HuH-7.5 (cell line): ENCODE results near the gene OPCML.

Experiments
- DNase-seq: peaks from one replicate; pipeline ENCODE4 v3.0.0; 2011; ENCODE audit warnings: low spot score

Gene OPCML

DNA sequence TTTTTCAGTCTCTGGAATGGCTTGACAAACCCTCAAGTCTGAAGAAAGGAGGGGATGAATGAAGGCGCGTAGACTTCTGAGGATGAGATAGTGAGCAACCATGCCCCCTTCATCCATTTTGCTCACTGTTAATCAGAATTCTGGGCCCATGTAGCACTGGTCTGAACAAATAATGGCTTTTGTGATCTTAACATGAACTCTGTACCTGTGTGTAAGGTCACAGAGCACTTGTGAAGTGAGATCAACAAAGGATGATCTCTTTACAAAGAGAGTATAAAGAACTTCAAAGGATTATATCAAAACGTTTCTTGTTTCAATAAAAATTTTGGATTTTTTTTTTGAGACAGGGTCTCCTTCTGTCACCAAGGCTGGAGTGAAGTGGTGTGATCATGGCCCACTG lies 976.7 kb downstream of the OPCML start:
- DNase-seq = no peak

- no peak for DNase-seq
These were observed 981.3 kb downstream of the OPCML start for GRCh38 chr11:132551016-132551415.

DNA sequence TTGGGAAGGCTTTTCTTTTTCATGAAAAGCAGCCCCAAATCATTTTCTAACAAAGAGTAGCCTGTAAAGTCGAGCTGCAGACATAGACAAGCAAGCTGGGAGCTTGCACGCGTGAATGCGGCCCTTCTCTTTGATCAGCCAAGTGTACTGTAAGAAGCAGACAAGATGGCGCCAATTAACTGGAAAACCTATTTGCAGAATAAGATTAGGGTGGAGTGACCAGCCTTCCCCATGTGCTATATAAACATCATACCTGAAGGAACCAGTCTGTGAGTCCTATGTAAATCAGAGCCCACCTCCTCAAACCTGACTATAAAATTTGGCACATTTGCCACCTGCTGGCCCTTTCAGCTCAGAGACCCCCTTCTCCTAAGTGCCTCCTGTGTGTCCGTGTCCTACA lies 982.7 kb downstream of the OPCML start:
- DNase-seq = no peak

DNA sequence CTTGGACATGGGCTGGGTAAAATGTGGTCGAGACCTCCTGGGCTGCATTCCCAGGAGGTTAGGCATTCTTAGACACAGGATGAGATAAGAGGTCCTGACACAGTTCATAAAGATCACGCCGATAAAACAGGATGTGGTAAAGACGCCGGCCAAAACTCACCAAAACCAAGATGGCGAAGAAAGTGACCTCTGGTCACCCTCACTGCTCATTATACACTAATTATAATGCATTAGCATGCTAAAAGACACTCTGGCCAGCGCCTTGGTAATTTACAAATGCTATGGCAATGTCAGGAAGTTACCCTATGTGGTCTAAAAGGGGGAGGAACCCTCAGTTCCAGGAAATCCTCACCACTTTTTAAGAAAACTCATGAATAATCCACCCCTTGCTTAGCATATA lies 983.3 kb downstream of the OPCML start:
- DNase-seq = no peak

DNA sequence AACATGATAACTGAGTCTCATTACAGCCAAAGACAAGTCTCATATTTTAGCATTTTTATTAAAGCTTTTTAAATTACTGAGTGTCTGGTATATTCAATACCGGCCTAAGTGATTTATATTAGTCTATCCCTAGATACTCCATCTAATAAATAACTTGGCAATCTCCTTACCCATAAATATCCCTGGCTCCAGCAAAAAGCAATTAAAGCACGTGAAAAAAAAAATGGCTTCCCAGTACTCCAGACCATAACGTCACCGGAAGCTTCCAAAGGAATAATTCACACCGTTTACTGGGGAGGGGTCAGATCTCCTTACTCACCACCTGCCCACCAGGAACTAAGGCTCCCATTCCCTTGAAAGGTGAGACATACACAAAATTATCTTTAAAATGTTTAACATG lies 988.3 kb downstream of the OPCML start:
- DNase-seq = no peak

DNA sequence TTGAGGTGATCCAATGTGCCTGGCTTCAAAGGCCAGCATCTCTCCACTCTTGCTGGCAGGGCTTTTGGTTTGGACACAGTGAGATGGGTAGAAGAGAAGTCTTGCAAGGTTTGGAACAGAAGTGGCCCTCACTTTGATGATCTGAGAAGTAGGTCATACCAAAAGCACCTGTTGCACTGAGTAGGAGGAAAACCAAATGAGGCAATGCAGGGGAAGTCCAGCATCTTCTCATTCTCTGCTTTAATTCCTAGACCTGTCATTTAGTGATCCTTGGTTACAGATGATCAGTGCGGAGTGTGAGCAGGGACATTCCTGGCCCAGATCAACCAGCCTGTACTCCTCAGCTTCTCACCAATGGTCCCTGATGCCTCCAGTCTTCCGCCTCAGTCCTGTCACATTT lies 990.5 kb downstream of the OPCML start:
- DNase-seq = no peak

- no peak for DNase-seq
These were observed 991.7 kb downstream of the OPCML start for GRCh38 chr11:132540581-132540980.

DNA sequence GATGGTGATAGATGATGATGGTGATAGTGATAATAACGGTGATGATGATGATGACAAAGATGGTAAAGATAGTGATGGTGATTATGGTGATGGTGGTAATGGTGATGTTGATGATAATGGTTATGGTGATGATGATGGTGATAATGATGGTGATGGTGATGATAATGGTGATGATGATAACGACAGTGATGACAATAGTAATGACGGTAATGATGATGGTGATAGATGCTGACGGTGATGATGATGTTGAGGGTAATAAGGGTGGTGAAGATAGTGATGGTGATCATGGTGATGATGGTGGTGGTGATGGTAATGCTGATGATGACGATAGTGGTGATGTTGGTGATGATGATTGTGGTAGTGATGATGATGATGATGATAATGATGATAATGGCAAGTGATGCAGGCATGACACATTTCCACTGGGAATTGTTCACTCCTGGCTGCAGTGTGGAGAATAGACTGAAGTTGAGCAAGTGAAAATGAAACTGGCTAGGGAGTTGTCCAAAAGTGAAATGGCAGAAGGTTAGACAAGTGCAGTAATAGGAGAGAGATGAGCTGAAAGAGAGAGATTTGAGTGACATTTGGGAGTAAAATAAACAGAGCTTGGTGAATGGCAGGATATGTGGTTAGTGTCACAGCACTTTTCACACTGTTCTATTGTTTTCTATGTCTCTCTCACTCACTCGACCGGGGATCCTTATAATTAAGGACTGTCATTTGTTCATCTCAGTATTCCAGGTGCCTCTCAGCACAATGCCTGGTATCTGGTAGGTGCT lies 992.5 kb downstream of the OPCML start:
- no peak for DNase-seq

GRCh38 chr11:132538642-132539041 lies 993.7 kb downstream of the OPCML start:
- no peak for DNase-seq

DNA sequence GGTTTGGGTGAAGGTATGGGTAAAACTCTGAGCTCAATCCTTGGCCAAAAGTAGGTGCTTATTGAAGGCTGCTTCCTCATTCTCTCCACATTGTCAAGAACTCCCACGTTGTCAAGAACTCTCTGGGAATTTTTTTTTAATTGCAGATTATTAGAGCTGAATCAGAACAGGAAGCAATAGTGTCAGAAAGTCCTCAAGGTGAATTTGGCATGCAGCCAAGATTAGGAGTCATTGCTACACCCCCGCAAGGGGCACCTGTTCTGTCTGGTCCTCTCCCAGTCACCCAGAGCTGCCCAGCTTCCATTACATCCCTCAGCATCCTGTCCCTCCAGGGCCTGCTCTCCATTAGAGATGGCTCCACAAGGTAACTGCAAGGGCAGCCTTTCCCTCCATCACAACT lies 996.5 kb downstream of the OPCML start:
- no peak for DNase-seq

- no peak for DNase-seq
These were observed 1000.4 kb downstream of the OPCML start for GRCh38 chr11:132531921-132532320.

DNA sequence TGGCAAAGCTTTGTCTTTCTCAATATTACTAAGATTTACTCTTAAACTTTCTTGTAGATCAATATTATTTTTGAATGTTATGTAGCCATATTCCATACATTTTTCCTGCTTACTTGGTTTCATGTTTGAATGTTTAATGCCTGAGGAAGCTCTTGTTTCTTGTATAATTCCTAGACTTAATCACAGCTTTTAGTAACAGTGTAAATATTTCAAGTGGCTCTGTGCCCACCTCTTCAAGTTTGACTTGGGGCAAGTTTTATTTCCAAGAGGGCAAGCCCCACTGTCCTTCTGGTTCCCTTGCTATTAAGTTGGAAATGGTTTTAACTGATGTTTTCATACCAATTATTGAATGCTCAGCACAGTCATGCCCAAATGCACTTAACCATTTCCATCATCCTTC lies 1004.1 kb downstream of the OPCML start:
- no peak for DNase-seq

DNA sequence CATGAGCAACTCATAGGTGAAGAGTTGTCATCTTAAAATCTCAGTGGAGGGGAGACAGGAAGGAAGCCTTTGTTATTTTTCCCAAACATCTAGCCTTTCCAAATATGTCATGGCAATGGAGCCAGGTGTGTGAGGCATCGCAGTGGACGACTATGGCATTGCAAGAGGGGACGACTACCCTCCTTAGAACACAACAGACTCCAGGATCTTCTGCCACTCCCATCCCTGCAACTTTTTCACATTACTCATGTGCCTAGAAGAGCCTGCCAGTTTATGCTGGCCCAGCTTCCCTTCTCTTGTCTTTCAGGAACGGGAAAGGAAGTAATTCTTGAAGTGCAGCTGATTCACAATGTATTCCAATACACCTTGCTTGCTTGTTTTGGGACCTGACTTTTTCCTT lies 1008.4 kb downstream of the OPCML start:
- no peak for DNase-seq

GRCh38 chr11:132520199-132520598 lies 1012.1 kb downstream of the OPCML start:
- DNase-seq = no peak

DNA sequence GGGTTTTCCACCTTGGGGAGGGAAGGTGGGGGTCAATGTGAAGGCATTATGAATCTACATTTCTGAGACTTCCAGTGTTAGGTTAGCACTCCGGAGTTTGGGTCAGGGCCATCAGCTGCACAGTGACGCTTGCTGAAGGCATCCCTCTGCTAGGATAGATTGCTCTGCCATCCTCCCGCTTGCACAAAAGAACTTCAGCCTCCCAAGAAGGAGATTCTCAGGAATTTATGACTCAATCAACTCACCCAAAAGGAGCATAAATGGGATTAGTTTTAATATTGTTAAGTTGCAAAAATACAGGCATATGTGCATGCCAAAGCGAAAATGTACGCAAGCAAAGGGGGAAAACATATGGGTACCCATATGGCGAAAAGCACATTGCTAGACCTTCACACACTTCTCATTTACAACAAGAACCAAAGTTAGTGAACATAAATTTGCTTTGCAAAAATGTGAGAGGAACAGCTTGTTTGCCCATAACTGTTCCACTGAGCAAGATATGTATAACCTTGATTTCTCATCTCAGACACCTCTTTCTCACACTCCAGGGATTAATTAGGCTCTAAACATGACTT lies 1013.0 kb downstream of the OPCML start:
- no peak for DNase-seq

DNA sequence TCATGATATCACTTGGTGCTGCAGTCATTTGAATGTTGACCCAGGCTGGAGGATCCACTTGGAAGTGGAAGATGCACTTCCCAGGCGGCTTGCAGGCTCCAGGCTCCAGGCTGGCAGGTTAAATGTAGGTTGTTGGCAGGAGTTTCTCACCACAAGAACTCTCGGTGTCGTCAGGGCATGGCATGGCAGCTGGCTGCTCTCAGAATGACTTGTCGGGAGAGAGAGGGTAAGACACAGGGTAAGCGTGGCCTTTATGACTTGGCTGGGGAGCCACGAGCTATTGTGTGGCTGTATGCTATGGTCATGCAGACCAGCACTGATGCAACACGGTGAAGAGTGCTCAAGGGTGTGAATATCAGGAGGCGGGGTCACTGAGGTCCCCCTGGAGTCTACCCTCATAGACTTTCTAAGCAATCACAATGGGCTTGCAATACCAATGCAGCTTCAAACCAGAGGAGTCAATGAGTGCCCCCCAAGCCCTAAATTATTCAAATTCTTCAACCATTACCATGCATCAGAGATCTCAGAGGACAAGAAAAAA lies 1027.7 kb downstream of the OPCML start:
- no peak for DNase-seq

DNA sequence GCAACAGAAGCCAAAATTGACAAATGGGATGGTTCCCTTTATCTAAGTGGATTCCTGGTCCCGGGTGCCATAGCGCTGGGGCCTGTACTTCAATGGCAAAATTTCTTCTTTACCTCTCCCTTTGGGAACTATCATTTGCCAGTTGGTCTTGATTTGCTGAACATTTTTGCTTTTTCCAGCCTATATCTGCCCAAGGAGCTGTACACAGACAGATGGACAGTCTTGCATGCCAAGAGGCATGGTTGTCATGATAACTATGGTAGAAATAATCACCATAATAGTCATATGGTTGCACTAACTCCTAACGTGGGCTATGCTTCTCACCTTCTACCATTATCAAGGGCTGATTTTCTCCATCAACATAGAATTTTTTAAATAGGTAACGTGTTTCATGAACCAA lies 1030.9 kb downstream of the OPCML start:
- no peak for DNase-seq

- no peak for DNase-seq
These were observed 1032.6 kb downstream of the OPCML start for GRCh38 chr11:132499661-132500060.

DNA sequence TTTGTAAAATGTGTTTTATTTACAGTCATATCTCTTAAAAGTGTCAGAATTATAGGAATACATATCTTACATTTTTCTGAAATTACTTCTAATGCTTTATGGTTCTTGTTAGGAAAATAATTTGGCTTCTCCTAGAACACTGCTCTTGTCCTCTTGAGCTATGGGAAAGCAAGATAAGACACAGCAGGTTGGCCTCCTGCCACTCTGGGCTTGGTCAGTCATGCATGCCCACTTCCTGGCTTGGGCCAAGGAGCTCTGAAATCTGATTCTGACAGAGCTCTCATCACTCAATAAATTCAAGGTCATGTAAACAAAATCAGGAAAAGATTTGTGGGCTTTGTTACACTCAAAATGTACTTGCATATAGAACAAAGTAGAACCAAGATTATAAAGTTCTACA lies 1036.0 kb downstream of the OPCML start:
- DNase-seq = no peak

- DNase-seq = no peak
These were observed 1038.5 kb downstream of the OPCML start for GRCh38 chr11:132493801-132494200.

DNA sequence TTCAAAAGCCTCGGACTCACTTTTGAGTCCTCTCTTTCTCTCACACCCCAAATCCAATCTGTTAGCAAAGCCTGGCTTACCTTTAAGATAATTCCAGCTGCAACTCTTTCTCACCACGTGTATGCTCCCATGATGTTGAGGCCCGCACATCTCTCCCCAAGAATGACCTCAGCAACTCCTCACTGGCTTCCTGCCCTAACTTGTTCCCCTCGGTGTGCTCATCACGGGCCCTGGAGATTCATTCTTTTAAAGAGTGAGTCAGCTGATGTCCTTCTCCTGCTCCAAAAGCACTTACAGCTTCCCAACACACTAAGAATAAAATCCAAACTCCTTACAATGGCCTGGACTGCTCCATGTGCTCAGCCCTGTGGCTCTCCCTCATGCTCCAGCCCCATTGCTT lies 1041.3 kb downstream of the OPCML start:
- no peak for DNase-seq

DNA sequence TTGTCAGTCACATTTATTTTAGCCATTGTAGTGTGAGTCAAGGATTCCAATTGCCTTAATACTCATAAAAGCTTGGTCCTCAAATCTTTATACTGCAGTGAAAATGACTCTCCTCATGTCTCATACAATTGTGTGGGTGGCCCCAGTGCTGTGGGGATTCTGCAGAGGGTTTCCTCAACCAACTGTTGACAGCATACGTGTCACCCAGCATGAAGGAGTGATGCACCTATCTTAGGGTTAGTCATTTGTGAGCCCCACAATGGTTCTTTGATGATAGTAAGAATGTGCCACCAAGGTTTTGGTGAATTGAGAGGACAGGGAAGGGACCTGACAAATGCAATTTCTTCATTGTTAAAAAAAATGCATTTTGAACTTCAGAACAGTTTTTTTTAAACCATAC lies 1046.2 kb downstream of the OPCML start:
- no peak for DNase-seq

DNA sequence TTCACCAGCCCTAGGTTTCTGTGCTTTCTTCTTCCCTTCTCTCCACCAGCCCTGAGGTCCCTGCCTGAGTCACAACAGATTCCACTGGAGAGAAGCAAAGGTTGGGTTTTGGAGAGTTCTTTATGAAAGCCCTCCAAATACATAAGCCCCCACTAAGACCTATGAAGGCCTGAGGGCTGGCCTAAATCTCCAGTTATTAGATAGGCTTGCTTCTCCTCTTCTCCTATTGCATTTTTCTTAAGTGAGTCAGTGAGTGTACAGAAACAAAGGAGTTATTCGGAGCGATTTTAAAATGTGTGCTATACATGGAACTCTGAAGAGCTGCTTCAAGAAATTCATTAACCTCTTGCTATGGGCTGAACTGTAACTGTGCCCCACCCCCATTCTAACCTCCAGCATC lies 1057.3 kb downstream of the OPCML start:
- DNase-seq = no peak
